ENCODE data around the gene CYB5RL.

- TF ChIP-seq YY1 (IDR thresholded peaks at IDR 0.05; ENCODE audit: insufficient read depth, insufficient read length) (no peak), SUZ12 (IDR thresholded peaks at IDR 0.05; ENCODE audit: extremely low read depth, insufficient read depth, insufficient read length) (no peak)
Measured at GRCh38 chr1:54160351-54160750, 39.5 kb downstream of the CYB5RL start.

Data from NT2/D1 (cell line).